ENCODE data around the gene SPEN. TPM values are rescaled to one million over a fixed set of nuclear protein-coding genes. Genes with fewer than 3 reads are reported as not detected.

SPEN gene
- total RNA-seq, 1 donor from 2014 or later: 68.4 TPM

- intact Hi-C loops (cut with micrococcal nuclease): no loop called here
Observed at GRCh38 chr1:15928971-15929965, 81.8 kb downstream of the SPEN start.

DNA sequence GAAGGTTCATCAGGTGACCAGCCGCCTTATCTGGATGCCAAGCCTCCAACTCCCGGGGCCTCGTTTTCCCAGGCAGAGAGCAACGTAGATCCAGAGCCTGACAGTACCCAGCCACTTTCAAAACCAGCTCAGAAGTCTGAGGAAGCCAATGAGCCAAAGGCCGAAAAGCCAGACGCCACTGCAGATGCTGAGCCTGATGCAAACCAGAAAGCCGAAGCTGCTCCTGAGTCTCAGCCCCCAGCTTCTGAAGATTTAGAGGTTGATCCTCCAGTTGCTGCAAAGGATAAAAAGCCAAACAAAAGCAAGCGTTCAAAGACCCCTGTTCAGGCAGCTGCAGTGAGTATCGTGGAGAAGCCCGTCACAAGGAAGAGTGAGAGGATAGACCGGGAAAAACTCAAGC lies 83.9 kb downstream of the SPEN start:
- intact Hi-C loops (cut with micrococcal nuclease): no loop called here

DNA sequence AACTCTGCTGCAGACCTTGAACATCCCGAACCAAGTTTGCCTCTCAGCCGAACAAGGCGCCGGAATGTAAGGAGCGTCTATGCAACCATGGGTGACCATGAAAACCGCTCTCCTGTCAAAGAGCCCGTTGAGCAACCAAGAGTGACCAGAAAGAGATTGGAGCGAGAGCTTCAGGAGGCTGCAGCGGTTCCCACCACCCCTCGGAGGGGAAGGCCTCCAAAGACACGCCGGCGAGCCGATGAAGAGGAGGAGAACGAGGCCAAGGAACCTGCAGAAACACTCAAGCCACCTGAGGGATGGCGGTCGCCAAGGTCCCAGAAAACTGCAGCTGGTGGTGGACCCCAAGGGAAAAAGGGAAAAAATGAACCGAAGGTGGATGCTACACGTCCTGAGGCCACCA lies 84.4 kb downstream of the SPEN start:
- intact Hi-C loops (cut with micrococcal nuclease): no loop called here

GRCh38 chr1:15932612-15933011 lies 85.1 kb downstream of the SPEN start:
- intact Hi-C loops (cut with micrococcal nuclease): no loop called here

DNA sequence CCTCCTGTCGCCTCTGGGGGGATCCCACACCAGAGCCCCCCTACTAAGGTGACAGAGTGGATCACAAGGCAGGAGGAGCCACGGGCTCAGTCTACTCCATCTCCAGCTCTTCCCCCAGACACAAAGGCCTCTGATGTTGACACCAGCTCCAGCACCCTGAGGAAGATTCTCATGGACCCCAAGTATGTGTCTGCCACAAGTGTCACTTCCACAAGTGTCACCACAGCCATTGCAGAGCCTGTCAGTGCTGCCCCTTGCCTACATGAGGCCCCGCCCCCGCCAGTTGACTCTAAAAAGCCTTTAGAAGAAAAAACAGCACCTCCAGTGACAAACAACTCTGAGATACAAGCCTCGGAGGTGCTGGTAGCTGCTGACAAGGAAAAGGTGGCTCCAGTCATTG lies 86.2 kb downstream of the SPEN start:
- intact Hi-C loops (cut with micrococcal nuclease): no loop called here

DNA sequence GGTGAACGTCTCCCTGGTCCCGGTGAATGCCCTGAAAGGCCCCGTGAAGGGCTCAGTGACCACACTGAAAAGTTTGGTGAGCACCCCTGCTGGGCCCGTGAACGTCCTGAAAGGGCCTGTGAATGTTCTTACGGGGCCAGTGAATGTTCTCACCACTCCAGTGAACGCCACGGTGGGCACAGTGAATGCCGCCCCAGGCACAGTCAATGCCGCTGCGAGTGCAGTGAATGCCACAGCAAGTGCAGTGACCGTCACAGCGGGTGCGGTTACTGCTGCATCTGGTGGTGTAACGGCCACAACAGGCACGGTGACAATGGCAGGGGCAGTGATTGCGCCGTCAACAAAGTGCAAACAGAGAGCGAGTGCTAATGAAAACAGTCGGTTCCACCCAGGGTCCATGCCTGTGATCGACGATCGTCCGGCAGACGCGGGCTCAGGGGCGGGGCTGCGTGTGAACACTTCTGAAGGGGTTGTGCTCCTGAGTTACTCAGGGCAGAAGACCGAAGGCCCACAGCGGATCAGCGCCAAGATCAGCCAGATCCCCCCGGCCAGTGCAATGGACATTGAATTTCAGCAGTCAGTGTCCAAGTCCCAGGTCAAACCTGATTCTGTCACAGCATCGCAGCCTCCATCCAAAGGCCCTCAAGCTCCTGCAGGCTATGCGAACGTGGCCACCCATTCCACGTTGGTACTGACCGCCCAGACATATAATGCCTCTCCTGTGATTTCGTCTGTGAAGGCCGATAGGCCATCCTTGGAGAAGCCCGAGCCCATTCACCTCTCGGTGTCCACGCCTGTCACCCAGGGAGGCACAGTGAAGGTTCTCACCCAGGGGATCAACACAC lies 86.9 kb downstream of the SPEN start:
- intact Hi-C loops (cut with micrococcal nuclease): no loop called here

GRCh38 chr1:15935056-15935950 lies 87.8 kb downstream of the SPEN start:
- intact Hi-C loops (cut with micrococcal nuclease): no loop called here

DNA sequence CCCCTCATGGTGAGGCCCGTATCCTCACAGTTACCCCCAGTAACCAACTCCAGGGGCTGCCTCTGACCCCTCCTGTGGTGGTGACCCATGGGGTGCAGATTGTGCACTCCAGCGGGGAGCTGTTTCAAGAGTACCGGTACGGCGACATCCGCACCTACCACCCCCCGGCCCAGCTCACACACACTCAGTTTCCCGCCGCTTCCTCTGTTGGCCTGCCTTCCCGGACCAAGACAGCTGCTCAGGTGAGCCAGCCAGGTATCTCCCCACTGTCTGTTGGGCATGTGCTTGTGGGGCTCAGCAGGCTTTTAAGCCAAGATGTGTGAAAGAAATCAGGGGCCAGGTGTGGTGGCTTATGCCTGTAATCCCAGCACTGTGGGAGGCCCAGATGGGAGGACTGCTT lies 88.5 kb downstream of the SPEN start:
- intact Hi-C loops (cut with micrococcal nuclease): no loop called here

DNA sequence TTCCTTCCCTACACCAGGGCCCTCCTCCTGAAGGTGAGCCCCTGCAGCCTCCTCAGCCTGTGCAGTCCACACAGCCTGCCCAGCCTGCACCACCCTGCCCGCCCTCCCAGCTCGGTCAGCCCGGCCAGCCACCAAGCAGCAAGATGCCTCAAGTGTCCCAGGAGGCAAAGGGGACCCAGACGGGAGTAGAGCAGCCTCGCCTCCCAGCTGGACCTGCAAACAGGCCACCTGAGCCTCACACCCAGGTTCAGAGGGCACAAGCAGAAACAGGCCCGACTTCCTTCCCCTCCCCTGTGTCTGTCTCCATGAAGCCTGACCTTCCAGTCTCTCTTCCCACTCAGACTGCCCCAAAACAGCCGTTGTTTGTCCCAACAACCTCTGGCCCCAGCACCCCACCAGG lies 89.6 kb downstream of the SPEN start:
- intact Hi-C loops (cut with micrococcal nuclease): no loop called here

DNA sequence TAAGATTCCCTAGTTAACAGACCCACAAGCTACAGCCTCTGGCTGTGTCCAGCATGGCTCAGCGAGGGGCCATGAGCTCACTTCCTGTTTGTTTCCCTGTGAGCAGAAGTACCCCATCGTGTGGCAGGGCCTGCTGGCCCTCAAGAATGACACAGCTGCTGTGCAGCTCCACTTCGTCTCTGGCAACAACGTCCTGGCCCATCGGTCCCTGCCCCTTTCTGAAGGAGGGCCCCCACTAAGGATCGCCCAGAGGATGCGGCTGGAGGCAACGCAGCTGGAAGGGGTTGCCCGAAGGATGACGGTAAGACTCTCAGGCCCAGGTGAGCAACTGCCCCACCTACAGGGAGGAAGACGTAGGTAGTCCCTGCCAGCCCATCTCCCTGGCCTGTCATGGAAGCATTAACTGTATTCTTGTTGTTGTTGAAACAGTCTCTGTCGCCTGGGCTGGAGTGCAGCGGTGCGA lies 90.2 kb downstream of the SPEN start:
- intact Hi-C loops (cut with micrococcal nuclease): no loop called here

GRCh38 chr1:15938628-15939161 lies 91.2 kb downstream of the SPEN start:
- intact Hi-C loops (cut with micrococcal nuclease): no loop called here

DNA sequence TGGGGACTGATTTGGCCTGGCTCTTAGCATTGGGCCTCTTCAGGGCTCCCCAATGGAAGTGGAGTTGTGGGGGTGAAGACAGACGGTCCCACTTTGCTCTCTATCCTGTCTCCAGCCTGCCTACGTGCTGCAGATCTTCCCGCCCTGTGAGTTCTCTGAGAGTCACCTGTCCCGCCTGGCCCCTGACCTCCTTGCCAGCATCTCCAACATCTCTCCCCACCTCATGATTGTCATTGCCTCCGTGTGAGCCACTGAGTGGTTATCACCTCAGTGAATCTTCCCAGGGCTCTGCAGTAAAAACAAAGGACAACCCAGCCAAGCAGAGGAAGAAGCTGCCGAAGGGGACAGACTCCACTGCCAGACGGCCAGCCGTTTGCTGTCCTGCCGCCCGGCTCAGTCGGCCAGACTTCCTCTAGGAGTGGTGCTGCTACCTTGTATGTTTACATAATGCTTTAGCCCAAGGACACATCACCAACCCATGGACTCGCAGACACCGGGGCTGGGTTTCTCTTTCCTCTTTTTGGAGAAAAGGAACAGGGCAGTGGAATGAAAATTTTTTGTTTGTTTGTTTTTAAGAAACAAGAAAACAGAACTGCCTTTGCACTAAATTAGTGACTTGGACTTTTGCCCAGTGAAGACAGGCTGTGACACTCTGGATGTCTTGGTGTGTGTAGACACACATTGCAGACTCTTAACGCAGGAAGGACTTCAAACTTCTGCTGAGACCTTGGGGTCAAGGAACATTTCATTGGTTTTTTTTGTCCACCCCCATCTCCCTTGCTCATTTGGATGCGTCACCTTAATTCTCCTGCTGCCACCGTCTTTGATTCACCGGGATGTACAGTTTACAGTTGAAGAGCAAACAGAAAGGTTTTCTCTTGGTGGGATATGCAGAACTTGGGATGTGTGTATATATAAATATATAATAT lies 91.9 kb downstream of the SPEN start:
- intact Hi-C loops (cut with micrococcal nuclease): no loop called here

GRCh38 chr1:15940110-15941043 lies 92.9 kb downstream of the SPEN start:
- intact Hi-C loops (cut with micrococcal nuclease): no loop called here

DNA sequence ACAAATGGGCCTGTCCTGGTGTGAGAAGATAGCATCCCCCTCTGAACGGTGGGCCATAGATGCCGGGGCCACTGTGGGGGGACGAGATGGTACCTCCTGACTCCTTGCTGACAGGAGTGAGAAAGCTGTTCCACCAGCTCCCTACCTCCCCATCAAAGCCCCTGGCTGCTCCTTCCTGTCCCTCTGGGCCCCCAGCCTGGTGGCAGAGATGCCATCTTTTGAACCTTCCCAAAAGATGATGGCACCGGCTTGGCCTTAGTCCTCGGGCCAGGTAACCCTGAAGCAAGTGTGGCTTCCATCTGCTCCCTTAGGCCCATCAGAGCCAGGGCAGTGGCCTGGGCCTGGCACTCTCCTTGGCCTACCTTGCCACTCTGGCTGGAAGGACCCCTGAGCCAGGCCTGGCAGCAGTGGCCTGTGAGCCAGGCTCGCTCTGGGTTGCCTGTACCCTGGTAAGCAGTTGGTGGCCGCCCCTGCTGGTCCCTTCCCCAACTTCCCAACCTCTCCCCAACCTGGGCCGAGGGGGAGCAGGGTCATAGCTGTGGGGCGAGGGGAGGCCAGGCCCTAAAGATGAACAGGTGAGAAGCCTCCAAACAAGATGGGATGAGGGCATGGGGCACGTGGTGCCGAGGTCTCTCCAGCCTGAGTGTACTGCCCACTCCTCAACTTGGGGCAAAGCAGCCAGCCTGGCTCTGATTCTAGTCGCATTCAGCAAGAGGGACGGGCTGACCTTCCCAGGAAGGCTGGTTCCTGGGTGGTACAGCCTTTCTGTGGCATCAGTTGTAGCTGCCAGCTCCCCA lies 93.7 kb downstream of the SPEN start:
- intact Hi-C loops (cut with micrococcal nuclease): no loop called here

DNA sequence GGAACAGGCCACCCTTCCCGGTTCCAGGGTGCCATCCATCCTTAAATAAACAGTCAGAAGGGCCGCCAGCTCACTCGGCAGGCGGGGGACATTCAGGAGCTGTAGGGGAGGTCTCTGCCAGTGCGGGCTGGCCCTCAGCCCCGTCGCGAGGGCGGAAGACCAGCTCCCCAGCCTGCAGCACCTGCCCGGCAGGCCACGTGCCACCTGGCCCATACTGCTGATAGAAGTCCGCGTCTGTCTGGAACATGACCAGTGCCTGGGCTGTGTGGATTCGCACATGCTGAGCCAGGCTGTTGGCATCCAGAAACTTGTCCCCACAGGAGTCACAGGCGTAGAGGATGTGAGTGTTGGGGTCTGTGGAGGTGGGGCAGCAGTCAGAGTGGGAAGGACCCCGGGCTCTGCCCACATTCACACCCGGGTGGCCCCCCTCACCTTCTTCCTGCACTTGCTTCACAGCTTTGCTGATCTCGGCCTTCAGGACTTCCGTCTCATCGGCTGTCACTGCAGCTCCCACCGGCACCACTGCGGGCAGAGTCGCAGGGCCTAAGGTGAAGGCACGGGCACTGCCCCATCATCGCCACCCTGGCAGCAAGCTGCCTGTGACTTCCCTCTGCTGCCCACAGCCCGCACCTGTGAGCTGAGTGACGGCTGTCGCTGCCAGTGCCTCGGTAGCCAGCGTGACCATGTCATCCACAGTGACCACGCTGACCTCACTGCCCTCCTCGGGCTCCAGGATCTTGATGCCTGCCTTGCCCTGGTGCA lies 94.6 kb downstream of the SPEN start:
- intact Hi-C loops (cut with micrococcal nuclease): no loop called here

DNA sequence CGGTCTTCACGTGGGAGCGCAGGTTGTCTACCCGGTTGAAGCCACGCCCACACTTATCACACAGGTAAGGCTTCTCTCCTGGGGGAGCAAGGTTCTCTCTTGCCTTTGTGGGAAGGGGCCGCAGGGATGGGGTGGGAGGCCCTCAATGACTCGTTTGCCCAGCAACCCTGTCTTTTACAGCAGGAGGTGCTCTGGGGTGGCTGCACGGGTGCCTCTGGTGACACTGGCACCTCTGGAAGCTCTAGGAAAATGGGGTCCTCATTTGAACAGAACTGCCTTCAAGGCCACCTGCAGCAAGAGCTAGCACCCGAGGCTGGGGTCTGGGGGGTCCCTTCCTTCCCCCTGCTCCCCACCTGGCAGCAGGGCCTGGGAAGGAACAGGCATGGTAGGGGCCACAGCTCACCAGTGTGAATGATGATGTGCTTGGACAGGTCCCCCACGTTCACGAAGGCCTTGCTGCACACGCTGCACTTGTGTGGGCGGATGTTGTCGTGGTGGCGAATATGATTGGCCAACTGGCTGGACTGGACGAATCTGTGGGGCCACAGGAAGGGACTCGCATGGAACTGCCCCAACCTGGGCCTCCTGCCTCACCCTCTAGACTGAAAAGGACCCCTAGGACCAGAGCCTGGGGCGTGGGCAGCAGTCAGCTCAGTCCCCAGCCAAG lies 95.3 kb downstream of the SPEN start:
- intact Hi-C loops (cut with micrococcal nuclease): no loop called here
